Fibroblast of lung (primary cell): ENCODE measurements around the gene SREBF1.

Source experiments
- EZH2 ChIP-seq: IDR thresholded peaks from 2 replicates; pipeline ENCODE4 v1.5.1; 2012; ENCODE audit warnings: low read length, control low read depth, mild to moderate bottlenecking; ENCODE audit errors: missing control alignments
- TF ChIP-seq, protein P1 (sequence below), 2 donors: IDR thresholded peaks in 1 of 2; conservative IDR thresholded peaks in 1 of 2; 1 replicate in 1 of 2; 2 replicates in 1 of 2; pipeline ENCODE4 v1.5.1; 2011 to 2012; ENCODE audit warnings: low read length in 2 of 2, control low read depth in 1 of 2, inconsistent platforms in 1 of 2, low read depth in 1 of 2, mild to moderate bottlenecking in 1 of 2

DNA sequence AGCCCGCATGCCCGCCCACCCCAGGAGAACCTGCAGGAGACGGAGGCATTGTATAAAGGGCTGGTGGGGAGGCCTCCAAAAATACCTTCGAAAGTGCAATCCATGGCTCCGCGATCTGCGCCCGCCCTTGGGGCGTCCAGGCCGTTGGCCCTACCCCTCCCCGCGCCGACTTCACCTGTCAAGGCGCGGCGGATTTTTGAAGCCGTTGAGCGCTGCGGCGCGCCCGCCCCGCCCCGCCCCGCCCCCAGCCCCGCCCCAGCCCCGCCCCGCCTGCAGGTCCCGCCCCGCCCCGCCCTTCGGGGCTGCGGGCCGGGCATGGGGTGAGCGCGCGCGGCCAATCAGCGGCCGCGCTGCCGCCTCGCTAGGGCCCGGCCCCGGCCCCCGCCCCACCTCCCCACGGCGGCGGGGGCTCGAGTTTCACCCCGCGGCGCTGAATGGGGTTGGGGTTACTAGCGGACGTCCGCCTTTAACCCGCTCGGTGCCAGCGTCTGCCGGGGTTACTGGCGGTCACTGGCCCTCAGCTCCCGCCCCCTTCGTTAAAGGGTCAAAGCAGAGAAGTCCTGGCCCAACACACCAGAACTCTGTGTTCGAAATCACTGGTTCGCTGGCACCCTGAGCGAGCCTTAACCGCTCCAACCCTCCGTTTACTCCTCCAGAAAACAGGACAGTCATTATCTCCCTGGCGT is 13.2 kb downstream of the SREBF1 start:
- TF ChIP-seq, protein P1, sequence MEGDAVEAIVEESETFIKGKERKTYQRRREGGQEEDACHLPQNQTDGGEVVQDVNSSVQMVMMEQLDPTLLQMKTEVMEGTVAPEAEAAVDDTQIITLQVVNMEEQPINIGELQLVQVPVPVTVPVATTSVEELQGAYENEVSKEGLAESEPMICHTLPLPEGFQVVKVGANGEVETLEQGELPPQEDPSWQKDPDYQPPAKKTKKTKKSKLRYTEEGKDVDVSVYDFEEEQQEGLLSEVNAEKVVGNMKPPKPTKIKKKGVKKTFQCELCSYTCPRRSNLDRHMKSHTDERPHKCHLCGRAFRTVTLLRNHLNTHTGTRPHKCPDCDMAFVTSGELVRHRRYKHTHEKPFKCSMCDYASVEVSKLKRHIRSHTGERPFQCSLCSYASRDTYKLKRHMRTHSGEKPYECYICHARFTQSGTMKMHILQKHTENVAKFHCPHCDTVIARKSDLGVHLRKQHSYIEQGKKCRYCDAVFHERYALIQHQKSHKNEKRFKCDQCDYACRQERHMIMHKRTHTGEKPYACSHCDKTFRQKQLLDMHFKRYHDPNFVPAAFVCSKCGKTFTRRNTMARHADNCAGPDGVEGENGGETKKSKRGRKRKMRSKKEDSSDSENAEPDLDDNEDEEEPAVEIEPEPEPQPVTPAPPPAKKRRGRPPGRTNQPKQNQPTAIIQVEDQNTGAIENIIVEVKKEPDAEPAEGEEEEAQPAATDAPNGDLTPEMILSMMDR (conservative IDR thresholded peaks at IDR 0.05 in 1 of 2, IDR thresholded peaks at IDR 0.05 in 1 of 2; ENCODE audit: low read depth in 1 of 2, low read length in 2 of 2) = no peak
- TF ChIP-seq EZH2 = no peak
